GM10248 (cell line): ENCODE measurements around the gene ABTB1.

Experiments used
- CTCF ChIA-PET: fragments of 300-600 bp; sonication (Branson Sonifier 250); formaldehyde crosslinking; extraction: SDS; loops from one replicate; lab custom pipeline; 2021; ENCODE audit warnings: antibody characterized with exemption; lab: Yijun Ruan, JAX
- POLR2A ChIA-PET: fragments of 350-650 bp; sonication (Branson Sonifier 250); formaldehyde crosslinking; extraction: SDS; loops from one replicate; lab custom pipeline; 2020; ENCODE audit warnings: antibody characterized with exemption; lab: Yijun Ruan, JAX
- DNase-seq: peaks from one replicate; pipeline ENCODE4 v3.0.0; 2012; ENCODE audit errors: extremely low spot score
- TF ChIP-seq, protein P1 (sequence below): IDR thresholded peaks from 2 replicates; pipeline ENCODE4 v1.5.1; 2012; ENCODE audit warnings: mild to moderate bottlenecking, low read depth; ENCODE audit errors: extremely low read depth, missing control alignments, control extremely low read depth

The ABTB1 gene

DNA sequence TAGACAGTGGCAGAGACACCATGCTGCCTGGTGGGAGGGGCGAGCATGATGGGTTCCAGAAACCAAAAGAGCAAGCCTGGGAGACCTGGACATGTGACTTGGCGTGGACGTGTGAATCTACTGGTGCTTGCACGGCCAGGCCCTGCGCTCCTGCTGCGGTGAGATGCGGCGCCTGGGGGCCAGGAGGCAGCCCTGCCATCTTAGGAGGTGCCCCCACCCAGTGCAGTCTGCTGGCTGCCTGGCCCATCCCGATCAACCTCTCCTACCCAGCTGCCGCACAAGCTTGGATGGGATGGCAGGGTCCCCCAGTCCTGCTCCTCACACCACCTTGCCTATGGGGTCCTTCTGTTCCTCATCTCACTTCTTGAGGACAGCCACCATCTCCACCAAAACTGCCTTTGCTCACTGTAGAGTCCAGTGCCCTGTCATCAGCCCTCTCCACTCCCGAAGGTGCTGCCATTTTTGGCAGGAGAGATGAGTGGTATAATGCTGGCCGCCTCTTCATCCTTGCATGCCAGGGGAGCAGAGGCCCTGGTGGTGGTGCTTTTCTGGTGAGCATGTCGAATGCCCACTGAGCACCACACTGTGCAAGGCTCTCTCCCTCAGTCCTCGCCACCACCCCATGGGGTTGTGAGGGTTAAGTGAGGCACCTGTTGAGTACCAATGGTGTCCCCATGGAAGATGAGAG, 3.1 kb upstream of the ABTB1 start:
- TF ChIP-seq, protein P1, sequence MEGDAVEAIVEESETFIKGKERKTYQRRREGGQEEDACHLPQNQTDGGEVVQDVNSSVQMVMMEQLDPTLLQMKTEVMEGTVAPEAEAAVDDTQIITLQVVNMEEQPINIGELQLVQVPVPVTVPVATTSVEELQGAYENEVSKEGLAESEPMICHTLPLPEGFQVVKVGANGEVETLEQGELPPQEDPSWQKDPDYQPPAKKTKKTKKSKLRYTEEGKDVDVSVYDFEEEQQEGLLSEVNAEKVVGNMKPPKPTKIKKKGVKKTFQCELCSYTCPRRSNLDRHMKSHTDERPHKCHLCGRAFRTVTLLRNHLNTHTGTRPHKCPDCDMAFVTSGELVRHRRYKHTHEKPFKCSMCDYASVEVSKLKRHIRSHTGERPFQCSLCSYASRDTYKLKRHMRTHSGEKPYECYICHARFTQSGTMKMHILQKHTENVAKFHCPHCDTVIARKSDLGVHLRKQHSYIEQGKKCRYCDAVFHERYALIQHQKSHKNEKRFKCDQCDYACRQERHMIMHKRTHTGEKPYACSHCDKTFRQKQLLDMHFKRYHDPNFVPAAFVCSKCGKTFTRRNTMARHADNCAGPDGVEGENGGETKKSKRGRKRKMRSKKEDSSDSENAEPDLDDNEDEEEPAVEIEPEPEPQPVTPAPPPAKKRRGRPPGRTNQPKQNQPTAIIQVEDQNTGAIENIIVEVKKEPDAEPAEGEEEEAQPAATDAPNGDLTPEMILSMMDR: no peak
- POLR2A ChIA-PET: no interaction called here
- DNase-seq: no peak
- CTCF ChIA-PET: no interaction called here

DNA sequence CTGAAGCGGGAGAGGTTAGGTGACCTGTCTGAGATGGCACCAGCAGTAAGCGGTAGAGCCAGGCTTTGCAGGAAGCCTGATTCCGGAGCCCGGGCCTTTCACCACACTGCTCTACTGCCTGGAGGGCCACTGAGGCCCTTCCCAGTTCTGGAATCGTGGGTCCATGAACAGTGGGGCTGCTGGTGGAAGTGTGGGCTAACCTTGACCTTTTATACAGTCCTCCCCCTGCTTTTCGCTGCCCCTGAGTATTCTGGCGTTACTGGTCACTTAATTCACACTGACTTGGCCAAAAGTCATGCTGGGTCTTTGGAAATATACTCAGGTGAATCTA, 2.6 kb upstream of the ABTB1 start:
- POLR2A ChIA-PET: no interaction called here
- no peak for DNase-seq
- TF ChIP-seq, protein P1: no peak
- CTCF ChIA-PET: no interaction called here

DNA sequence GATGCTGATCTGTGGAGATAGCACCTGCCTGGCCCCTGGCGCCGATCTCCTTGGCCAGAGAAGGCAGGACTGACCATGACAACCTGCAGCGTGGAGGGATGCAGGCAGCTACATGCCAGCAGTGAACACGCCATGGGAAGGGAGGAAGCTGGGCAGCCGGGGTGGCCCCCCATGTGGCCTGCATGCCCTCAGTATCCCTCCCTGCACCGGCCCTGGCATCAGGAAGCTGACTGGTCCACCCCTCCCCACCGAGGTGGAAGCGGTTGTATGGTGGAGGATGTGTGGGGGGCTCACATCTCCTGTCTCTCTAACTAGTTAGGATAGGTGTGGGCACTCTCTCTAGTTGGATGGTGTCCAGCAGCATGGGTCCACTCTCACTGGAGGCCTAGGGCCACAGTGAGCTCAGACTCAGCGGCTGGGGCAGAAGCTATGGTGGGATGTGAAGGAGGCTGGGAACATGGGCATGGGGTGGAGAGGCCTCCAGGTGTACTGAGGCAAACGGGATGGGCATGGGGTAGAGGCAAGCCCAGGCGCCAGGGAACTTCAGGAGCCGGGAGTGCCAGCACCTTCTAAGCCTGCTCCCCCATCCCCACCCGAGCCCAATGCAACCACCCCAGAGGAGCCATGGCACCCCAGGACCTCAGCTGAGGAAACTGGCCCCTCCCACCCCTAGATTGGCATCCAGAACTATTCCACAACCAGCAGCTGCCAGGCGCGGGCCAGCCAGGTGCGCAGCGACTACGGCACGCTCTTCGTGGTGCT, 1.8 kb upstream of the ABTB1 start:
- TF ChIP-seq, protein P1: no peak
- DNase-seq: no peak

DNA sequence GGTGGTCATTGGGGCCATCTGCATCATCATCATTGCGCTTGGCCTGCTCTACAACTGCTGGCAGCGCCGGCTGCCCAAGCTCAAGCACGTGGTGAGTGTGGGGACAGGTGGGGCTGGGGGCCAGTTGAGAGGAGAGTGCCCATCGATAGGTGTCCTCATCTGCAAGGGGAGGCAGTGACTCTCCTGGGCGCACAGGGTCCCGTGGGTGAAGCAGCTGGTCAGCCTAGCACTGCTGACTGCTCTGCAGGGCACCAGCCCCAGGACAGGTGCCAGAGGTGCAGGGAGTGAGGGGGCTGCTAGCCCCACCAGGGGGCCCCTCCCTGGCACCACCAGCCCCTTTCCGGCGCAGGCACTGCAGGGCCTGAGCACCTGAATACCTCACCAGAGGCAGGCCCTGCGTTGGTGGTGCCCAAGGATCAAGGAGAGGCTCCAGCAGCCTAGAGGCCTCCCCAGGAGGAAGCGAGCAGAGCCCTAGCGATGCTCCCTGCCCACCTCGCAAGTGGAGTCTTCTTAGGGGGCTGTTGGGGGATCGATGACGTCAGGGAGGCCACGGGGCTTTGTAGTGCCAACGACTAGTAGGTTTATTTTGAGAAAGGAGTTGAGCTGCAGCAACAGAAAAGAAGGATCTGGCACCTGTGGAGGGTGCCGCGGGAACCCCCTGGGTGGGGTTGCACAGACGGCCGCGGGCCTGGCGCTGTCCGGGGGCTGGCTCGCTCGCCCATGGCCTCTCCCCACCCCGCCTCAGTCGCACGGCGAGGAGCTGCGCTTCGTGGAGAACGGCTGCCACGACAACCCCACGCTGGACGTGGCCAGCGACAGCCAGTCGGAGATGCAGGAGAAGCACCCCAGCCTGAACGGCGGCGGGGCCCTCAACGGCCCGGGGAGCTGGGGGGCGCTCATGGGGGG, 976 bp upstream of the ABTB1 start:
- TF ChIP-seq, protein P1: no peak
- DNase-seq: peak; percentile 49
- POLR2A ChIA-PET: interaction anchor here (1.1 kb wide), 1 partner anchor 10 kb away, joined by 5 read pairs; no protein-coding TSS in a partner anchor
- CTCF ChIA-PET: interaction anchor here (0.8 to 1.2 kb wide), 3 partner anchors 11 to 97 kb away, joined by 3 read pairs; no protein-coding TSS in a partner anchor

More for the DNA sequence above, 1.8 kb upstream of the ABTB1 start:
- ChIA-PET CTCF (interaction anchor here (1.1 to 1.2 kb wide), 2 partner anchors 10 to 26 kb away, joined by 3 read pairs; no protein-coding TSS in a partner anchor), POLR2A (no interaction called here)

DNA sequence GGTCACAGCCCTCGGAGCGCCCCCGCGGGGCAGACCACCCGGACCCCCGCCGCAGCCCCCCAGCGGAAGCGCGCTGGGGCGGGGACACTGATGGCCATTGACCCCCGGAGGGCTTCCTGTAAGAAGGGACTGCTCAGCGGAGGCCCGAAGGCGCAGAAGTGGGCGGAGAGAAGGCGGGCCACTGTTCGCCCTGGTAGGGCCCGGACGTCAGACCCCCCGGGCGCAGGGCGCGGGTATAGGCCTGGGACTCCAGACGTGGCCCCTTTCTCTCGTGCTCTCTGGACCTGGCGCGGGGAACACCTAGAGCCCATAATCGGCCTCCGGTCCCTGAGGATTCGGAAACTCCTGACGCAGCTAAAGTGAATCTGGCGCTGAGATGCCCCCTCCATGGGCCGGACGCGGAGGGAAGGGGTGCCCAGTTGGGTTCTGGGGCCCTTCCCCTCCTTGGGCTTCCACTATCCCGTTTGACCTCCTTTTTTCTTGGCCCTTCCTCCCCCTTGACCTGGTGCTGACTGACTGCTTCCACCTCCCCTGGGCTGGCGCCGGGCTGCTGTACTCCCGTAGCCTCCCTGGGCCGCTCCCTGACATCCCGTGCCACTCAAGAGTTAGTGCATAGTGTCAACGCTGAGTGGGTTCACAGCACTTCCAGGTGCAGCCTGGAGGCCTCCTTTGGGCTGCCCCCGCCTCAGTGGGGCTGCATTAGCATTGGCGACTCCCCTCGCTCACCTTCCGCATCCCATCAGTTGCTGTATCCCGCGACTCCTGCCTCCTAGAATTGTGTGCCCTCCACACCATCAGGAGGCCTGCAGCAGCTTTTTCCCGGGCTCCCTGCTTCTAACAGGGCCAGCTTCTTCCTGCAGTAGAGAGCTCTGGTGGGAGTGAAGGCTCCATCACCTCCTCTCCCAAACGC, 694 bp downstream of the ABTB1 start:
- DNase-seq: peak; percentile 57
- POLR2A ChIA-PET: interaction anchor here (0.6 kb wide), 1 partner anchor 65 kb away, joined by 3 read pairs; no protein-coding TSS in a partner anchor
- TF ChIP-seq, protein P1: no peak
- CTCF ChIA-PET: no interaction called here
